HepG2 (cell line): ENCODE results near the gene CD72. TPM values are rescaled to one million over a fixed set of nuclear protein-coding genes. Genes with fewer than 3 reads are reported as not detected.

ENCODE experiments used
- ELF1 ChIP-seq: sonication (generic); formaldehyde crosslinking; IDR thresholded peaks from 2 replicates; pipeline ENCODE4 v1.4.0; 2020; ENCODE audit warnings: missing genetic modification reagents
- EP300 ChIP-seq, 3 experiments: sonication (generic) in 1 of 3; formaldehyde crosslinking in 1 of 3; IDR thresholded peaks; 2 replicates each; pipeline versions ENCODE4 v1.5.1 to v1.6.1; 2011 to 2020; ENCODE audit warnings: low read depth in 2 of 3, low read length in 2 of 3, borderline replicate concordance in 1 of 3, improper control_type of control experiment in 1 of 3, mild to moderate bottlenecking in 1 of 3, missing genetic modification reagents in 1 of 3, moderate library complexity in 1 of 3
- FOXA3 ChIP-seq: IDR thresholded peaks from 2 replicates; pipeline ENCODE4 v1.6.1; 2016; ENCODE audit warnings: missing genetic modification reagents, missing compliant biosample characterization
- HIVEP1 ChIP-seq: sonication (generic); formaldehyde crosslinking; IDR thresholded peaks from 2 replicates; pipeline ENCODE4 v1.4.0; 2020; ENCODE audit warnings: mild to moderate bottlenecking, missing genetic modification reagents
- HNRNPUL1 ChIP-seq: fragments of 200-400 bp; formaldehyde crosslinking; IDR thresholded peaks from 2 replicates; pipeline ENCODE4 v1.6.1; 2017; ENCODE audit warnings: low read depth, mild to moderate bottlenecking, low read length, moderate library complexity
- PRDM10 ChIP-seq: sonication (generic); formaldehyde crosslinking; IDR thresholded peaks from 2 replicates; pipeline ENCODE4 v1.4.0; 2020; ENCODE audit warnings: low read depth, missing genetic modification reagents
- THAP9 ChIP-seq: sonication (generic); formaldehyde crosslinking; IDR thresholded peaks from 2 replicates; pipeline ENCODE4; 2020; ENCODE audit warnings: missing genetic modification reagents, mild to moderate bottlenecking, borderline replicate concordance
- ZMYM4 ChIP-seq: sonication (generic); formaldehyde crosslinking; IDR thresholded peaks from 2 replicates; pipeline ENCODE4 v1.8.1; 2023; ENCODE audit warnings: mild to moderate bottlenecking, missing genetic modification reagents
- ZNF10 ChIP-seq: sonication (generic); formaldehyde crosslinking; IDR thresholded peaks from 2 replicates; pipeline ENCODE4 v1.4.0; 2020; ENCODE audit warnings: mild to moderate bottlenecking, low read depth, missing genetic modification reagents, borderline replicate concordance
- ZNF350 ChIP-seq: sonication (generic); formaldehyde crosslinking; IDR thresholded peaks from 2 replicates; pipeline ENCODE4 v1.4.0; 2020; ENCODE audit warnings: mild to moderate bottlenecking, low read depth, missing genetic modification reagents, borderline replicate concordance
- ZNF432 ChIP-seq: sonication (generic); formaldehyde crosslinking; IDR thresholded peaks from 2 replicates; pipeline ENCODE4 v1.5.0; 2020; ENCODE audit warnings: missing genetic modification reagents, mild to moderate bottlenecking, borderline replicate concordance
- ZNF441 ChIP-seq: sonication (generic); formaldehyde crosslinking; IDR thresholded peaks from 2 replicates; pipeline ENCODE4 v1.7.0; 2021; ENCODE audit warnings: missing genetic modification reagents, borderline replicate concordance
- ZNF646 ChIP-seq: sonication (generic); formaldehyde crosslinking; IDR thresholded peaks from 2 replicates; pipeline ENCODE4 v1.9.0; 2021; ENCODE audit warnings: mild to moderate bottlenecking, missing genetic modification reagents
- ZNF766 ChIP-seq: sonication (generic); formaldehyde crosslinking; IDR thresholded peaks from 2 replicates; pipeline ENCODE4 v1.5.0; 2020; ENCODE audit warnings: missing genetic modification reagents, borderline replicate concordance
- polyA plus RNA-seq, 8 experiments: library from polyadenylated mRNA; depleted of rRNA in 3 of 8; stranded (reverse) in 7 of 8; unstranded in 1 of 8; fragments of >200 nt; fragmentation: Illumina TruSeq in 4 of 8; extraction: Trizol in 4 of 8; gene quantifications; 2 replicates each; pipeline versions ENCODE4 v1.2.1 to v1.2.3, GENCODE V29; 2011 to 2016; ENCODE audit warnings: low read depth in 4 of 8, missing spikeins in 1 of 8, mixed read lengths in 1 of 8; ENCODE audit not compliant: insufficient read depth in 1 of 8
- total RNA-seq, 5 experiments: library from RNA; depleted of rRNA; stranded (reverse); fragments of >200 nt; fragmentation: Illumina TruSeq; extraction: Trizol; gene quantifications; 2 replicates each; pipeline ENCODE4 v1.2.3, GENCODE V29; 2016; ENCODE audit warnings: low read depth in 1 of 5

Gene CD72
- total and polyA plus RNA-seq, 2 of the 13 experiments (the other 11 are each of a cell fraction or from before 2014, with no cell fraction given): 0.18 to 1.1 TPM

GRCh38 chr9:35646533-35647265 lies 28.5 kb upstream of the CD72 start (continued):
- TF ChIP-seq ZNF646 (no peak), PRDM10 (0 out of 2 replicates have a peak, but pooled peaks have one; percentile 34), ZNF441 (CRISPR knock-in tag) (0 out of 2 replicates have a peak, but pooled peaks have one; percentile 41), THAP9 (CRISPR knock-in tag) (0 out of 2 replicates have a peak, but pooled peaks have one; percentile 48), ZNF432 (no peak), ELF1 (CRISPR knock-in tag) (peak; percentile 59; the same call in 1 of the 2 replicates), ZNF350 (CRISPR knock-in tag) (peak; percentile 56; the same call in 1 of the 2 replicates), HIVEP1 (CRISPR knock-in tag) (peak; percentile 40; the same call in 1 of the 2 replicates), ZNF10 (CRISPR knock-in tag) (no peak), FOXA3 (no peak; the same call in 1 of the 2 replicates), ZMYM4 (CRISPR knock-in tag) (peak; percentile 53; the same call in 1 of the 2 replicates), ZNF766 (CRISPR knock-in tag) (no peak), EP300 (IDR thresholded peaks at IDR 0.05; ENCODE audit: low read depth in 2 of 2, low read length in 2 of 2) (no peak), EP300 (CRISPR knock-in tag; IDR thresholded peaks at IDR 0.05; ENCODE audit: borderline replicate concordance) (no peak), HNRNPUL1 (0 out of 2 replicates have a peak, but pooled peaks have one; percentile 35)
